HepG2 (cell line): ENCODE results near the gene NME1. TPM values are rescaled to one million over a fixed set of nuclear protein-coding genes. Genes with fewer than 3 reads are reported as not detected.

Experiments
- ADNP ChIP-seq: sonication (generic); formaldehyde crosslinking; IDR thresholded peaks from 2 replicates; pipeline ENCODE4 v1.4.0; 2020; ENCODE audit warnings: missing genetic modification reagents
- HDAC1 ChIP-seq: sonication (generic); formaldehyde crosslinking; IDR thresholded peaks from 2 replicates; pipeline ENCODE4 v1.5.1; 2020; ENCODE audit warnings: mild to moderate bottlenecking, missing genetic modification reagents
- HMGA1 ChIP-seq: sonication (generic); formaldehyde crosslinking; conservative IDR thresholded peaks from 2 replicates; pipeline ENCODE4 v1.4.0; 2020; ENCODE audit warnings: missing genetic modification reagents
- KAT2B ChIP-seq: fragments of 150-350 bp; IDR thresholded peaks from 2 replicates; pipeline ENCODE4 v1.6.1; 2014; ENCODE audit warnings: low read depth, low read length, borderline replicate concordance
- NFIB ChIP-seq: sonication (generic); formaldehyde crosslinking; IDR thresholded peaks from 2 replicates; pipeline ENCODE4 v1.9.0; 2021; ENCODE audit warnings: missing genetic modification reagents, mild to moderate bottlenecking, borderline replicate concordance
- SRSF1 ChIP-seq: fragments of 200-400 bp; formaldehyde crosslinking; optimal IDR thresholded peaks from 2 replicates; pipeline ENCODE3; 2017; ENCODE audit warnings: mild to moderate bottlenecking, low read depth, low read length, moderate library complexity
- SRY ChIP-seq: sonication (generic); formaldehyde crosslinking; IDR thresholded peaks from 2 replicates; pipeline ENCODE4 v1.8.0; 2022; ENCODE audit warnings: mild to moderate bottlenecking, missing genetic modification reagents
- TEAD3 ChIP-seq: optimal IDR thresholded peaks from 2 replicates; pipeline ENCODE3; 2016; ENCODE audit warnings: borderline replicate concordance
- U2AF2 ChIP-seq: fragments of 200-400 bp; formaldehyde crosslinking; IDR thresholded peaks from 2 replicates; pipeline ENCODE4 v1.6.1; 2017; ENCODE audit warnings: low read depth, mild to moderate bottlenecking, low read length
- ZNF101 ChIP-seq: sonication (generic); formaldehyde crosslinking; IDR thresholded peaks from 2 replicates; pipeline ENCODE4 v1.4.0; 2020; ENCODE audit warnings: mild to moderate bottlenecking, low read depth, missing genetic modification reagents, borderline replicate concordance
- ZNF232 ChIP-seq: sonication (generic); formaldehyde crosslinking; IDR thresholded peaks from 2 replicates; pipeline ENCODE4 v1.4.0; 2020; ENCODE audit warnings: missing genetic modification reagents, borderline replicate concordance
- ZNF350 ChIP-seq: sonication (generic); formaldehyde crosslinking; IDR thresholded peaks from 2 replicates; pipeline ENCODE4 v1.4.0; 2020; ENCODE audit warnings: mild to moderate bottlenecking, low read depth, missing genetic modification reagents, borderline replicate concordance
- ZNF367 ChIP-seq: sonication (generic); formaldehyde crosslinking; IDR thresholded peaks from 2 replicates; pipeline ENCODE4 v1.4.0; 2020; ENCODE audit warnings: missing genetic modification reagents, borderline replicate concordance
- ZNF441 ChIP-seq: sonication (generic); formaldehyde crosslinking; IDR thresholded peaks from 2 replicates; pipeline ENCODE4 v1.7.0; 2021; ENCODE audit warnings: missing genetic modification reagents, borderline replicate concordance
- ZNF460 ChIP-seq: sonication (generic); formaldehyde crosslinking; IDR thresholded peaks from 2 replicates; pipeline ENCODE4 v1.5.1; 2020; ENCODE audit warnings: missing genetic modification reagents, mild to moderate bottlenecking, borderline replicate concordance
- ZNF607 ChIP-seq: sonication (generic); formaldehyde crosslinking; IDR thresholded peaks from 2 replicates; pipeline ENCODE4 v1.5.1; 2020; ENCODE audit warnings: missing genetic modification reagents, mild to moderate bottlenecking, borderline replicate concordance
- ZNF616 ChIP-seq: sonication (generic); formaldehyde crosslinking; IDR thresholded peaks from 2 replicates; pipeline ENCODE4 v1.5.0; 2020; ENCODE audit warnings: low read depth, mild to moderate bottlenecking, missing genetic modification reagents
- ZNF713 ChIP-seq: sonication (generic); formaldehyde crosslinking; IDR thresholded peaks from 2 replicates; pipeline ENCODE4 v1.4.0; 2020; ENCODE audit warnings: mild to moderate bottlenecking, missing genetic modification reagents
- ZNF775 ChIP-seq: sonication (generic); formaldehyde crosslinking; IDR thresholded peaks from 2 replicates; pipeline ENCODE4 v1.4.0; 2020; ENCODE audit warnings: missing genetic modification reagents, mild to moderate bottlenecking, moderate library complexity, borderline replicate concordance
- ZNF879 ChIP-seq: sonication (generic); formaldehyde crosslinking; IDR thresholded peaks from 2 replicates; pipeline ENCODE4 v1.8.1; 2023; ENCODE audit warnings: missing genetic modification reagents
- polyA plus RNA-seq, 8 experiments: library from polyadenylated mRNA; depleted of rRNA in 3 of 8; stranded (reverse) in 7 of 8; unstranded in 1 of 8; fragments of >200 nt; fragmentation: Illumina TruSeq in 4 of 8; extraction: Trizol in 4 of 8; gene quantifications; 2 replicates each; pipeline versions ENCODE4 v1.2.1 to v1.2.3, GENCODE V29; 2011 to 2016; ENCODE audit warnings: low read depth in 4 of 8, missing spikeins in 1 of 8, mixed read lengths in 1 of 8; ENCODE audit not compliant: insufficient read depth in 1 of 8
- total RNA-seq, 5 experiments: library from RNA; depleted of rRNA; stranded (reverse); fragments of >200 nt; fragmentation: Illumina TruSeq; extraction: Trizol; gene quantifications; 2 replicates each; pipeline ENCODE4 v1.2.3, GENCODE V29; 2016; ENCODE audit warnings: low read depth in 1 of 5
- TF ChIP-seq, protein P1 (sequence below), 2 experiments: sonication (generic) in 1 of 2; formaldehyde crosslinking in 1 of 2; IDR thresholded peaks; 2 replicates each; pipeline versions ENCODE4 v1.6.1 to v1.9.0; 2014 to 2022; ENCODE audit warnings: antibody characterized with exemption in 1 of 2, borderline replicate concordance in 1 of 2, inconsistent platforms in 1 of 2, low read depth in 1 of 2, missing genetic modification reagents in 1 of 2
- TF ChIP-seq, protein P2 (sequence below): sonication (generic); formaldehyde crosslinking; IDR thresholded peaks from 2 replicates; pipeline ENCODE4 v1.8.1; 2023; ENCODE audit warnings: mild to moderate bottlenecking, inconsistent platforms, moderate library complexity, missing genetic modification reagents, borderline replicate concordance

The NME1 gene
- total and polyA plus RNA-seq, 2 of the 13 experiments (the other 11 are each of a cell fraction or from before 2014, with no cell fraction given), result 295 to 516 TPM

DNA sequence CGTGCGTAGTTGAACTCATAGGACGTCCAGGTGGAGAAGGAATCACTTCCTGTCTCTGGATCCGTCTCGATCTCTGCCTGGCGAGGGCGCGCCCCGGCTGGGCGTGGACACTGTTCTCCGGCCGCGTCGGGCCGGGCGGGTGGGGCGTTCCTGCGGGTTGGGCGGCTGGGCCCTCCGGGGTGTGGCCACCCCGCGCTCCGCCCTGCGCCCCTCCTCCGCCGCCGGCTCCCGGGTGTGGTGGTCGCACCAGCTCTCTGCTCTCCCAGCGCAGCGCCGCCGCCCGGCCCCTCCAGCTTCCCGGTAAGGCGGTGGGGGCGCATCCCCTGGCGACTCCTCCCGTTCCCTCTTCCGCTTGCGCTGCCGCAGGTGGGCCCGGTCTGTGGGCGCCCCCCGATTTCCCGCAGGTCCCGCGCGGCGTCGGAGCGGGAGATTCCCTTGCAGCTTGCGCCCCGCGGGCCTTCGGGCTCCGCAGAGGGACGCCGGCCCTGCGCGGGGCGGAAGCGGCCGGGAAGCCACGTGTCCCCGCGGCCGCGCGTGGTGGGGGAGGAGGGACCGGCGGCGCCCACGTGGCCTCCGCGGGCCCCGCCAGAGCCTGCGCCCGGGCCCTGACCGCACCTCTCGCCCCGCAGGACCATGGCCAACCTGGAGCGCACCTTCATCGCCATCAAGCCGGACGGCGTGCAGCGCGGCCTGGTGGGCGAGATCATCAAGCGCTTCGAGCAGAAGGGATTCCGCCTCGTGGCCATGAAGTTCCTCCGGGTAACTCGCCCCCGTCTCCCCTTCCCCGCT lies 13.0 kb downstream of the NME1 start, which contains the start of gene NME2 (continued):
- TF ChIP-seq ZNF775 (CRISPR knock-in tag) (no peak; the same call in 1 of the 2 replicates), U2AF2 (0 out of 2 replicates have a peak, but pooled peaks have one; percentile 58), ZNF616 (no peak; the same call in 1 of the 2 replicates), KAT2B (no peak), ZNF607 (0 out of 2 replicates have a peak, but pooled peaks have one; percentile 8), NFIB (CRISPR knock-in tag) (no peak), ZNF101 (no peak), ZNF232 (peak; percentile 42; the same call in 1 of the 2 replicates), TEAD3 (CRISPR knock-in tag) (no peak), ADNP (CRISPR knock-in tag) (no peak), SRSF1 (no peak), HDAC1 (CRISPR knock-in tag) (peak; percentile 73; the same call in 1 of the 2 replicates), ZNF350 (CRISPR knock-in tag) (no peak; the same call in 1 of the 2 replicates), HMGA1 (no peak), ZNF367 (no peak), ZNF460 (CRISPR knock-in tag) (no peak), ZNF713 (CRISPR knock-in tag) (no peak), ZNF879 (CRISPR knock-in tag) (no peak), ZNF441 (CRISPR knock-in tag) (peak; percentile 88), SRY (peak; percentile 70; the same call in 1 of the 2 replicates)
- TF ChIP-seq, protein P1, sequence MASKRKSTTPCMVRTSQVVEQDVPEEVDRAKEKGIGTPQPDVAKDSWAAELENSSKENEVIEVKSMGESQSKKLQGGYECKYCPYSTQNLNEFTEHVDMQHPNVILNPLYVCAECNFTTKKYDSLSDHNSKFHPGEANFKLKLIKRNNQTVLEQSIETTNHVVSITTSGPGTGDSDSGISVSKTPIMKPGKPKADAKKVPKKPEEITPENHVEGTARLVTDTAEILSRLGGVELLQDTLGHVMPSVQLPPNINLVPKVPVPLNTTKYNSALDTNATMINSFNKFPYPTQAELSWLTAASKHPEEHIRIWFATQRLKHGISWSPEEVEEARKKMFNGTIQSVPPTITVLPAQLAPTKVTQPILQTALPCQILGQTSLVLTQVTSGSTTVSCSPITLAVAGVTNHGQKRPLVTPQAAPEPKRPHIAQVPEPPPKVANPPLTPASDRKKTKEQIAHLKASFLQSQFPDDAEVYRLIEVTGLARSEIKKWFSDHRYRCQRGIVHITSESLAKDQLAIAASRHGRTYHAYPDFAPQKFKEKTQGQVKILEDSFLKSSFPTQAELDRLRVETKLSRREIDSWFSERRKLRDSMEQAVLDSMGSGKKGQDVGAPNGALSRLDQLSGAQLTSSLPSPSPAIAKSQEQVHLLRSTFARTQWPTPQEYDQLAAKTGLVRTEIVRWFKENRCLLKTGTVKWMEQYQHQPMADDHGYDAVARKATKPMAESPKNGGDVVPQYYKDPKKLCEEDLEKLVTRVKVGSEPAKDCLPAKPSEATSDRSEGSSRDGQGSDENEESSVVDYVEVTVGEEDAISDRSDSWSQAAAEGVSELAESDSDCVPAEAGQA (IDR thresholded peaks at IDR 0.05; ENCODE audit: low read depth), result 0 out of 2 replicates have a peak, but pooled peaks have one; percentile 8
- TF ChIP-seq, protein P1 (CRISPR knock-in tag; IDR thresholded peaks at IDR 0.05; ENCODE audit: borderline replicate concordance), result peak; percentile 59; the same call in 1 of the 2 replicates
- TF ChIP-seq, protein P2, sequence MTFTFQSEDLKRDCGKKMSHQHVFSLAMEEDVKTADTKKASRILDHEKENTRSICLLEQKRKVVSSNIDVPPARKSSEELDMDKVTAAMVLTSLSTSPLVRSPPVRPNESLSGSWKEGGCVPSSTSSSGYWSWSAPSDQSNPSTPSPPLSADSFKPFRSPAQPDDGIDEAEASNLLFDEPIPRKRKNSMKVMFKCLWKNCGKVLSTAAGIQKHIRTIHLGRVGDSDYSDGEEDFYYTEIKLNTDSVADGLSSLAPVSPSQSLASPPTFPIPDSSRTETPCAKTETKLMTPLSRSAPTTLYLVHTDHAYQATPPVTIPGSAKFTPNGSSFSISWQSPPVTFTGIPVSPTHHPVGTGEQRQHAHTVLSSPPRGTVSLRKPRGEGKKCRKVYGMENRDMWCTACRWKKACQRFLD (CRISPR knock-in tag), result no peak
